Effector CD8-positive, alpha-beta T cell (primary cell): Measurements from ENCODE around the gene ATP6V1C2.
"Not testable (repeated sequence)": the region's sequence is repeated elsewhere in the genome, so short reads cannot be mapped to it uniquely, and the experiment has no call there.

Experiments used
- DNase-seq: peaks from one replicate; lab custom pipeline; 2025; lab: John Stamatoyannopoulos, UW

The ATP6V1C2 gene

GRCh38 chr2:10813163-10814138 is 92.0 kb downstream of the ATP6V1C2 start:
- DNase-seq, result not testable (repeated sequence)

- DNase-seq, result no peak
Measured at GRCh38 chr2:10814142-10814541, 92.7 kb downstream of the ATP6V1C2 start.

- DNase-seq, result no peak
Measured at GRCh38 chr2:10814571-10815331, 93.3 kb downstream of the ATP6V1C2 start.

DNA sequence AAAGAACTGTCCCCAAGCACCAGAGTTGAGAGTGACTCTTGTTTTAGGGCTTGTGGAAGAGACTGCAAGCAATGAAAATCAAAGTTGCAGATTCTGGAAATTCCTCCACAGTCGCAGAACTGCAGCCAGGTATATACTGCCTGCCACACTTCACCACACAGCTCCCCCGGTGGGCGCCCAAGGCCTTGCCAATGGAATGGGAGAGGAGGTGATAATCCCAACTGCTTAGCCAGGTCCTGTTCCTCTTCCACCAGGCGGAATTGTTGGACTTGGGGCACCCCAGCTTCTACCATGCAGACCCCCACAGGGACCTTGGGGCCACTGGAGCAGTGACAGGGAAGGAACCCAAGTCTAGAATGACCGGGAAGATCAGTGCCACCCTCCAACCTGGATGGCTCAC is 96.0 kb downstream of the ATP6V1C2 start:
- DNase-seq, result no peak

- DNase-seq, result not testable (repeated sequence)
Measured at GRCh38 chr2:10818305-10818704, 96.9 kb downstream of the ATP6V1C2 start.

- DNase-seq, result no peak
Measured at GRCh38 chr2:10818984-10819383, 97.6 kb downstream of the ATP6V1C2 start.

GRCh38 chr2:10819714-10820314 is 98.4 kb downstream of the ATP6V1C2 start:
- no peak for DNase-seq

GRCh38 chr2:10820562-10820961 is 99.1 kb downstream of the ATP6V1C2 start:
- DNase-seq, result no peak

DNA sequence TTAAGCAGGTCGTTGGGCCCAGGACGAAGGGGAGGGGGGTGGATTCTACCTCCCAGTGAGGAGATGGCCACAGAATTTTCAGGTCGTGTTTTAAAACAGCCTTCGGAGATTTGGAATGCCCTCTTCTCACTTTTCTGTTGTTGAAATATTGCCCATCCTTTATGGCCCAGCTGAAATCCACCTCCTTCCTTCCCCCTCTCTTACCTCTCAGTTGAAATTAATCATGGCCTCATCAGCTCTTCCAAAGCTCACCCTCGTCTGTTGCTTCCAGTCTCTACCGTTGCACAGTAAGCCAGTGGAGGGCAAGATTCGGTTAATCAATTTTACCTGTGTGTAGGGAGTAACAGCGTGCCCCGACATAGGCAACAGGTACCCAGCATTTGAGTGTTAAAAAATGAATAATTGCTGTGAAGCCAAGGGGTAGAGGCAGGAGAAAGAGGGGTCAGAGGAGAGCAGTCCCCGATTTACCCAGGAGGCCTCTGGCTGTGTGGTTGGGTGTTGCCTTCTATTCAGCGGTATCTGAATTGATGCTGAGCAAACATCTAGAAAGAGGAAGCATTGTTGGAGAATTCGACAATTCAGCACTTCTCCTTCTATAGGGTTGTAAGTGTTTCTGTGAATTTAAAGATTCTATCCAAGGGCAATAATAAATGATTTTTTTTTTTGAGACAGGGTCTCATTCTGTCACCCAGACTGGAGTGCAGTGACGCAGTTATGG is 99.7 kb downstream of the ATP6V1C2 start:
- DNase-seq, result no peak

- no peak for DNase-seq
Measured at GRCh38 chr2:10824191-10824590, 102.8 kb downstream of the ATP6V1C2 start.

GRCh38 chr2:10826026-10826425 is 104.6 kb downstream of the ATP6V1C2 start:
- no peak for DNase-seq

GRCh38 chr2:10826625-10827024 is 105.2 kb downstream of the ATP6V1C2 start:
- no peak for DNase-seq

DNA sequence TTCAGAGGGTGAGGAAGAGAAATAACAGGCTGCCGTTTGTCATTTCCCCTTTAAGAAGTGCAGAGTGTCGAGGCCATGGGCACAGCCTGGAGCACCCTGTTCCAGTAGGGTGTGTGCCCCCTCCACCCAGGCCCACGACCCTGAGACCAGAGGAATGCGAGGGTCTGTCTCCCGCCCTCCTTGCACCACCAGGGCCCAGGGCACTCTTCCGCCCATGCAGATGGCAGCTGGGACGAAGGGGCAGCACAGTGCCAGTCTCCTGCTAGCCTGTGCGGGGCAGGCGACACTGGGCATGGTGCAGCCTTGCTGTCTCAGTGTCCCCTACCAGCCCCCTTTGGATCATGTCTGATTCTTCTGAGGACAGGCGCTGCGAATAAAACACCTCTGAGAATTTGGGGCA is 106.9 kb downstream of the ATP6V1C2 start:
- DNase-seq, result no peak

GRCh38 chr2:10829299-10829698 is 107.9 kb downstream of the ATP6V1C2 start:
- DNase-seq, result no peak

DNA sequence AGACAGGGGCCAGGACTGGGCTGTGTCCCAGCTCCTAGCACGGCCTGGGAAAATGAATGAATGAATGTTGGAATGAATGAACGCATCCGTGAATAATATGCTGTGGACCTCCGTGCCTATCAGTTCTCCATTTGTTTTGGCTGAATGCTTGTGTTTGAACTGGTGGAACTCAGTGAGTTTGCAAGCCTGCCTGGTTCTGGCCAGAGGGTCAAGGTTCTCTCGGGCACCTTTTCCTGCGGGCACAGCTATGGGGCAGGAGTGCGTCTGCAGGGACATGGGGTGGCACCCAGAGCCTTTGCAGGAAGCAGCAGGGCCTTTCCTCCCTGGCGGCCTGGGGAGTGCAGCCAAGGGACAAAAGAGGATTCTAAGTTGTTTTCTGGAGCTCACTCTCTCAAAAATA is 108.8 kb downstream of the ATP6V1C2 start:
- no peak for DNase-seq

GRCh38 chr2:10830641-10831399 is 109.4 kb downstream of the ATP6V1C2 start:
- no peak for DNase-seq

DNA sequence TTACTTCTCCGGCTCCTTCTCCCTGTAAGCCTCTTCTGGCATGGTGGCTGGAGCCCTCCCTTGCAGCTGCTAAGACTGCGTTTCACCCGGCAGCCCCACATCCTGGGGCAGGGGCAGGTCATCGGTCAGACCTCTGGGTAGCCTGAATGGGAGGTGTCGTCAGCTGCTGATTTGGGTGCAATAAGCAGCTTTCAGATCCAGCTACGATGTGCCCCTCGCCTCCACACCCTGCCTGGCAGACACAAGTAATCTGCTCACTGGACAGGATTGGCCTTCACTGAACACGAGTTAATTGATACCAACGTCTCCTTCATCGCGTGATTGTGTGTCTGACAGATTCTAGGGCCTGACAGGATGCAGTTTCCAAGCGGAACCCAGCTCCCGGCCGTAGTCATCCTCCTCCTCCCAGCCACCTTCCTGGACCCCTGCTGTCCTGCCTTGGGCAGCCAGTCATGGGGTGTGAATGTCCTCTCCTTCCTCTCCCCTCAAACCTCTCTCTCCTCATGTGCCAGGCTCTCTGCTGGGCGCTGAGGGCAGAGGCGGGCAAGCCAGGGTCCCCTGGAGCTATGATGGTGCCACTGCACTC is 110.1 kb downstream of the ATP6V1C2 start:
- DNase-seq, result no peak

GRCh38 chr2:10832203-10832936 is 110.9 kb downstream of the ATP6V1C2 start:
- DNase-seq, result peak; percentile 70

GRCh38 chr2:10833021-10833420 is 111.6 kb downstream of the ATP6V1C2 start:
- DNase-seq, result no peak

GRCh38 chr2:10834068-10834655 is 112.7 kb downstream of the ATP6V1C2 start:
- DNase-seq, result no peak
